Mucosa of rectum (tissue), 2 donors: Measurements from ENCODE around the gene SPINT2.
A peak's percentile ranks its signal among the peaks of the same experiment; 100 is the strongest.

Source experiments
- H3K27ac ChIP-seq, 2 donors: one replicate each; pipeline ENCODE4 v1.7.0; 2013; ENCODE audit warnings: inconsistent platforms in 2 of 2, low read depth in 2 of 2, low read length in 2 of 2
- H3K27me3 ChIP-seq, 2 donors: one replicate each; pipeline ENCODE4 v1.7.0; 2013; ENCODE audit warnings: low read length in 2 of 2; ENCODE audit not compliant: control insufficient read depth in 2 of 2, insufficient read depth in 2 of 2
- H3K36me3 ChIP-seq, 2 donors: one replicate each; pipeline ENCODE4 v1.7.0; 2013; ENCODE audit warnings: low read length in 2 of 2; ENCODE audit not compliant: control insufficient read depth in 2 of 2, insufficient read depth in 2 of 2
- H3K4me1 ChIP-seq, 2 donors: one replicate each; pipeline ENCODE4 v1.7.0; 2013; ENCODE audit warnings: low read length in 2 of 2, mild to moderate bottlenecking in 1 of 2; ENCODE audit not compliant: control insufficient read depth in 2 of 2, insufficient read depth in 2 of 2
- H3K4me3 ChIP-seq, 2 donors: one replicate each; pipeline ENCODE4 v1.7.0; 2013; ENCODE audit warnings: low read length in 2 of 2
- H3K9ac ChIP-seq, 2 donors: one replicate each; pipeline ENCODE4 v1.7.0; 2013; ENCODE audit warnings: low read length in 2 of 2, low read depth in 1 of 2, mild to moderate bottlenecking in 1 of 2
- H3K9me3 ChIP-seq, 2 donors: one replicate each; pipeline ENCODE4 v1.7.0; 2013; ENCODE audit warnings: low read length in 2 of 2; ENCODE audit not compliant: control insufficient read depth in 2 of 2
- donor health status: healthy.
- donor health status: Normal muscosa, but diverticular disease.

Gene SPINT2

GRCh38 chr19:38267761-38268483 is 3.5 kb downstream of the SPINT2 start:
- Histone ChIP-seq H3K4me1 (peaks cover 32 to 49% of the 10 kb centered on the region in 2 donors), H3K9me3 (no peaks in the 10 kb centered on the region), H3K27me3 (no peaks in the 10 kb centered on the region), H3K36me3 (peaks cover 0 to 5% of the 10 kb centered on the region in 2 donors), H3K9ac (peak overlapping the region; percentile 68 to 99), H3K4me3 (peak overlapping the region; percentile 51 to 84), H3K27ac (peak overlapping the region; percentile 96 to 98)

GRCh38 chr19:38268539-38268938 is 4.2 kb downstream of the SPINT2 start:
- no peaks in the 10 kb centered on the region for H3K27me3 ChIP-seq
- H3K36me3 ChIP-seq = peaks cover 0 to 5% of the 10 kb centered on the region in 2 donors
- peak overlapping the region; percentile 47 to 99 for H3K9ac ChIP-seq
- H3K4me1 ChIP-seq = peaks cover 32 to 50% of the 10 kb centered on the region in 2 donors
- H3K9me3 ChIP-seq = no peaks in the 10 kb centered on the region
- H3K27ac ChIP-seq = peak overlapping the region; percentile 96 to 98
- H3K4me3 ChIP-seq = peak overlapping the region; percentile 51 to 84

GRCh38 chr19:38270587-38271167 is 6.3 kb downstream of the SPINT2 start:
- Histone ChIP-seq H3K27ac (peak overlapping the region in 1 of 2 donors; percentile 9), H3K4me3 (no peak overlapping the region), H3K36me3 (peaks cover 0 to 5% of the 10 kb centered on the region in 2 donors), H3K9ac (no peak overlapping the region), H3K9me3 (no peaks in the 10 kb centered on the region), H3K27me3 (no peaks in the 10 kb centered on the region), H3K4me1 (peaks cover 44 to 63% of the 10 kb centered on the region in 2 donors)

GRCh38 chr19:38273499-38273898 is 9.1 kb downstream of the SPINT2 start:
- H3K27ac ChIP-seq = peak overlapping the region; percentile 86 to 90

GRCh38 chr19:38274739-38275138 is 10.4 kb downstream of the SPINT2 start:
- H3K9ac ChIP-seq = peak overlapping the region; percentile 46 to 52
- H3K27ac ChIP-seq = peak overlapping the region; percentile 86 to 90
- no peaks in the 10 kb centered on the region for H3K27me3 ChIP-seq
- peak overlapping the region in 1 of 2 donors; percentile 22 for H3K4me3 ChIP-seq
- H3K4me1 ChIP-seq = peaks cover 26 to 53% of the 10 kb centered on the region in 2 donors
- H3K36me3 ChIP-seq = peaks cover 0 to 5% of the 10 kb centered on the region in 2 donors
- H3K9me3 ChIP-seq = no peaks in the 10 kb centered on the region

More at GRCh38 chr19:38273499-38273898, 9.1 kb downstream of the SPINT2 start:
- Histone ChIP-seq H3K36me3 (peaks cover 0 to 5% of the 10 kb centered on the region in 2 donors), H3K9ac (peak overlapping the region in 1 of 2 donors; percentile 42), H3K4me3 (peak overlapping the region in 1 of 2 donors; percentile 29), H3K27me3 (no peaks in the 10 kb centered on the region), H3K9me3 (no peaks in the 10 kb centered on the region), H3K4me1 (peaks cover 29 to 53% of the 10 kb centered on the region in 2 donors)

- Histone ChIP-seq H3K4me1 (peaks cover 26 to 48% of the 10 kb centered on the region in 2 donors), H3K9ac (no peak overlapping the region)
Observed at GRCh38 chr19:38276942-38277517, 12.7 kb downstream of the SPINT2 start.

GRCh38 chr19:38277549-38277948 is 13.2 kb downstream of the SPINT2 start:
- peaks cover 21 to 44% of the 10 kb centered on the region in 2 donors for H3K4me1 ChIP-seq
- peak overlapping the region; percentile 31 to 63 for H3K27ac ChIP-seq

More at GRCh38 chr19:38276942-38277517, 12.7 kb downstream of the SPINT2 start:
- Histone ChIP-seq H3K27me3 (no peaks in the 10 kb centered on the region), H3K27ac (peak overlapping the region; percentile 31 to 63), H3K9me3 (no peaks in the 10 kb centered on the region), H3K36me3 (peaks cover 5 to 7% of the 10 kb centered on the region in 2 donors), H3K4me3 (no peak overlapping the region)

GRCh38 chr19:38277969-38278680 is 13.8 kb downstream of the SPINT2 start:
- Histone ChIP-seq H3K4me1 (peaks cover 21 to 42% of the 10 kb centered on the region in 2 donors), H3K9ac (peak overlapping the region in 1 of 2 donors; percentile 41)

More at GRCh38 chr19:38277549-38277948, 13.2 kb downstream of the SPINT2 start:
- H3K9me3 ChIP-seq = no peaks in the 10 kb centered on the region
- no peaks in the 10 kb centered on the region for H3K27me3 ChIP-seq
- H3K36me3 ChIP-seq = peaks cover 5 to 7% of the 10 kb centered on the region in 2 donors
- H3K9ac ChIP-seq = no peak overlapping the region
- H3K4me3 ChIP-seq = no peak overlapping the region

GRCh38 chr19:38278751-38279150 is 14.4 kb downstream of the SPINT2 start:
- no peak overlapping the region for H3K9ac ChIP-seq
- peaks cover 20 to 36% of the 10 kb centered on the region in 2 donors for H3K4me1 ChIP-seq
- peak overlapping the region; percentile 63 to 69 for H3K27ac ChIP-seq
- H3K36me3 ChIP-seq = peaks cover 5 to 12% of the 10 kb centered on the region in 2 donors
- H3K27me3 ChIP-seq = no peaks in the 10 kb centered on the region
- no peak overlapping the region for H3K4me3 ChIP-seq
- no peaks in the 10 kb centered on the region for H3K9me3 ChIP-seq

More at GRCh38 chr19:38277969-38278680, 13.8 kb downstream of the SPINT2 start:
- Histone ChIP-seq H3K4me3 (no peak overlapping the region), H3K27me3 (no peaks in the 10 kb centered on the region), H3K36me3 (peaks cover 5 to 7% of the 10 kb centered on the region in 2 donors), H3K9me3 (no peaks in the 10 kb centered on the region), H3K27ac (peak overlapping the region; percentile 63 to 69)
